ENCODE results near the gene FGF5. TPM values are rescaled to one million over a fixed set of nuclear protein-coding genes. Genes with fewer than 3 reads are reported as not detected.
"Not testable (repeated sequence)": the region's sequence is repeated elsewhere in the genome, so short reads cannot be mapped to it uniquely, and the experiment has no call there.

FGF5 gene
- polyA plus RNA-seq (2013, experiment 1 of 2; ENCODE audit: insufficient read length), result 47.5 TPM
- polyA plus RNA-seq (2013, experiment 2 of 2; ENCODE audit: insufficient read length), result 23.8 TPM

- DNase-seq, result peak; percentile 96
Observed at GRCh38 chr4:80266253-80266901, at the start of gene FGF5. FGF5 (plus strand) TSS chr4:80266664; CDS start chr4:80266825, 161 bp downstream.

- DNase-seq, result peak; percentile 74
Observed at GRCh38 chr4:80219301-80220025, 47.0 kb upstream of the FGF5 start.

- DNase-seq, result no peak
Observed at GRCh38 chr4:80220711-80221110, 45.8 kb upstream of the FGF5 start.

- peak; percentile 57 for DNase-seq
Observed at GRCh38 chr4:80221161-80221560, 45.3 kb upstream of the FGF5 start.

GRCh38 chr4:80225595-80225994 is 40.9 kb upstream of the FGF5 start:
- DNase-seq, result peak; percentile 55

- DNase-seq, result no peak
Observed at GRCh38 chr4:80226094-80226493, 40.4 kb upstream of the FGF5 start.

GRCh38 chr4:80228460-80228859 is 38.0 kb upstream of the FGF5 start:
- DNase-seq, result no peak

- no peak for DNase-seq
Observed at GRCh38 chr4:80229128-80229527, 37.3 kb upstream of the FGF5 start.

GRCh38 chr4:80229590-80229989 is 36.9 kb upstream of the FGF5 start:
- no peak for DNase-seq

- no peak for DNase-seq
Observed at GRCh38 chr4:80231180-80231579, 35.3 kb upstream of the FGF5 start.

GRCh38 chr4:80232707-80233370 is 33.6 kb upstream of the FGF5 start:
- DNase-seq, result no peak

GRCh38 chr4:80233390-80233789 is 33.1 kb upstream of the FGF5 start:
- DNase-seq, result no peak

GRCh38 chr4:80235451-80235850 is 31.0 kb upstream of the FGF5 start:
- DNase-seq, result peak; percentile 92

- DNase-seq, result peak; percentile 99
Observed at GRCh38 chr4:80237992-80238391, 28.5 kb upstream of the FGF5 start.

GRCh38 chr4:80239480-80240150 is 26.8 kb upstream of the FGF5 start:
- DNase-seq, result peak; percentile 89

GRCh38 chr4:80240976-80241375 is 25.5 kb upstream of the FGF5 start:
- peak; percentile 75 for DNase-seq

- DNase-seq, result no peak
Observed at GRCh38 chr4:80243274-80244018, 23.0 kb upstream of the FGF5 start.

- DNase-seq, result not testable (repeated sequence)
Observed at GRCh38 chr4:80247484-80247883, 19.0 kb upstream of the FGF5 start.

- DNase-seq, result no peak
Observed at GRCh38 chr4:80249144-80249543, 17.3 kb upstream of the FGF5 start.

GRCh38 chr4:80252427-80252826 is 14.0 kb upstream of the FGF5 start:
- no peak for DNase-seq

- DNase-seq, result no peak
Observed at GRCh38 chr4:80252953-80253352, 13.5 kb upstream of the FGF5 start.

GRCh38 chr4:80253510-80253909 is 13.0 kb upstream of the FGF5 start:
- no peak for DNase-seq

All from fibroblast of skin of back (primary cell).